Glomerular visceral epithelial cell (primary cell): Measurements from ENCODE around the gene LRRC45.

Source experiments
- DNase-seq: peaks from one replicate; pipeline ENCODE4 v3.0.0-alpha.2; 2016; ENCODE audit errors: extremely low spot score

Gene LRRC45

DNA sequence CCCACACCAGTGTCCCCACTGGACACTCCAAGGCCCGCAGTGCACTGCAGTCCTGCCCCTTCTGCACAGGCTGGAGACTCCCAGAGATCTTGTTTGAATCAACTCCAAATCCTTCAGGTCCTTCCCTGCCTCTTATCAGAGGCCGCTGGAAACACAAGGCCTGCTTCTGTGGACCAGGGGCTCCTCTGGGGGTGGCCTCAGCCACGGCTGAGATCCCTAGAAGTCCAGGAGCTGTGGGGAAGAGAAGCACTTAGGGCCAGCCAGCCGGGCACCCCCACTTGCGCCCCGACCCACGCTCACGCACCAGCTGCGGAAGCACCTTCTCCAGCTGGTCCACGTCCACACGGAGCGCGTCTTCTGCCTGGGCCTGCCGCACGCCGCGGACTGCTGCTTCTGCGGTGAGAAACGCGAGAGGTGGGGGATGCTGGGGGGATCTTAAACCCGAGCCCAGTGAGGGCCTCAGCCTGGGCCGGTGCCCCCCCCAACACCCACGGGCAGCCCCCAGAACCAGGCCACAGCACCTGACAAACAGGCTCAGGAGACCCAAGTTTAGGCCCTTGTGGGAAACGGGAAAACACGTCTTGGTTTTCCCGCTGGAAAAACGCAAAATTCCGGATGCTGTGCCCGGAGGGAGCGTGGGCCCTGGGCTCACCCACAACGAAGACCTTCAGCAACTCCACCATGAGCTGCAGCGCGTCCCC is 4.0 kb upstream of the LRRC45 start:
- DNase-seq, result no peak

DNA sequence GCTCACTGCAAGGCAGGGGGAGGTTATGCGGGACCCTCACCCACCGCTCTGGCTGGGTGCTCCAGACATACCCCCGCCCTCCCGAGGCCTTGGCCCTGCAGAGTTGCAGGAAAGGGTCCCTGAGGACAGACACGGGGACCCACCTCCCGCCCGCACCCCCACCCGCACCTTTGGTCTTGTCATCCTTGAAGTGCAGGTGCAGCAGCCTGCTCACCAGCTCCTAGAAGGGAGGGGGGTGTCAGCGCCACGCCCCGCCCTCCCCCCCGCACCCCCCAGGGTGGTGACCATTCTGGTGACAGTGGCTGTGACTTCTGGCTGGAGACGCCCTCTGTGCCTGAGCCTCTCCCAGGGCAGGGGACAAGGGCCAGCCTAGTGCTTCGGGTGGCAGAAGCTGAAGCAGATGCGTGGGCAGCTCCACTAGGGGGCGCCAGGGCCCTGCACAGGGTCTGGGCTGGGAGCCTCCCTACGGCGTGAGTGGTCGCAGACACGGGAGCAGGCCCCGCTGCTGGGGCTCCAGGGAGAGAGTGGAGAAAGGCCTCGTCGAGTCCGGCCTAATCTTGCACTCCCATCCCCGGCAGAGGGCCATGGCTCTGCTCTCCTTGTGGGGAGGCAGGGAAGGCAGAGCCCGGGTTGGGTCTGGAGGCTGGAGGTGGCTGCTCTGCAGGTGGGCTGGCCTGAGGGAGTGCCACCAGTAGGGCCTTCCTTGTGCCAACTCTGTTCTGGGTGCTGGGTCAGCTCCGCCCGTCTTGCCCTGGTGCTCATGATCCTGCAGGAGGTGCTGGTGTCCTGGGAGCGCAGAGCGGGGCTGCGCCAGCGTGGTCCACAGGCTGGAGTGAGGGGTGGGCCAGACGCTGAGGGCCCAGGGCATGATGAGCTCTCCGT is 3.2 kb upstream of the LRRC45 start:
- peak; percentile 32 for DNase-seq

DNA sequence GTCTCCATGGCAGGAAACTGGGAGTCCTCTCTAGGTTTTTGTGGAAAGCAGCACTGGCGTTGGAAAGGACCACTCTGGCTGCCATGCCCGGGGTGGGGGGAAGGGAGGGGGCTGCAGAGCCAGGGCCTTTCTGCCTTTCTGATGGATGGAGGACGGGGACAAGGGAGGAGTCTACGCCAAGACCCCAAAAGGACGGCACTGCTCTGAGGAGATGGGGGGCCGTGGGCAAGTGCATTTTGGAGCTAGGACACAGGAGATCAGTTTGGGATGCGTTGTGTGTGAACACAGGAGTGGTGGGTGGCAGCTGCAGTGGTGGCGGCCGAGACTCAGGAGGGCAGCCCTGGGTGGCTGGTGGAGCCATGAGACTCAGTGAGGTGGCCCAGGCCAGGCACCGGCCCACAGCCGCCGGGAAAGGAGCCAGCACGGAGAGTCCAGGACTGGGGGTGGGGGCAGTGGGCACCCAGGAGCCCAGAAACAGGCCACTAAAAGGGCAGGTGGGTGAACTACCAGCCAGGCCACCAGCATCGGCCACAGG is 2.5 kb upstream of the LRRC45 start:
- no peak for DNase-seq

DNA sequence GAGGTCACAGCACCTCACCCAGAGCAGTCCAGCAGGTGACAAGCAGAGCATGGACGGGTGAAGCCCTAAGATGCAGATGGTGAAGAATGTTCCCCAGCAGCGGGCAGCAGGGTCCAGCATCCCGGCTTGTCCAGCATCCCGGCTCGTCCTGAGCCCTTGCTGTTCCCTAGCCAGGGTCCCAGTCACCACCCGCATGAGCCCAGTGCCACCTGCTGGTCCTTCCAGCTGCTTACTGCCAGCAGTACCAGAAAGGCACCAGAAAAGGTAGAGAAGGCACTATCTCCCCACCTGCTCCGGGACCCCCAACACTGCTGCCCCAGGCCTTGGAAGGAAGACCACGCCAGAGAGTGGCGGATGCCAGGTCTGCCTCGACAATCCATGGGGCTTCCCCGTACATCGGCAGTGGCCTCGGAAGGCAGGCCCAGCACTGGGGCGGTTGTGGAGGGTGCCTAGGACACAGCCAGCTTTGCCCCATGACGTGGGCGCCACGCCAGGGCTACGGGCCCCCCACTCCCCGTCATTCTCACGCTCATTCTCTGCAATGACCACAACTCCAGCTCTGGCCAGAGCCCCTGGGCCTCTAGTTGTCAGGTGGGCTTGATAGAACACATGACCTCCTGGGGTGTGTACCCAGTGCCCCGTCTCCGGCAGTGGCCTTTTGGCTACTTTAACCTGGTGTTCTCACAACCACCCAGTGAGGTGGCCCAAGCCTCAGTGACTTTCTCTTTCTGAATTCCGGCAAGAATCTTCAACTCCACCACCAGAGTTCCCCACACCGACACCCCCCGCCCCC is 1.8 kb upstream of the LRRC45 start:
- DNase-seq, result peak; percentile 84

DNA sequence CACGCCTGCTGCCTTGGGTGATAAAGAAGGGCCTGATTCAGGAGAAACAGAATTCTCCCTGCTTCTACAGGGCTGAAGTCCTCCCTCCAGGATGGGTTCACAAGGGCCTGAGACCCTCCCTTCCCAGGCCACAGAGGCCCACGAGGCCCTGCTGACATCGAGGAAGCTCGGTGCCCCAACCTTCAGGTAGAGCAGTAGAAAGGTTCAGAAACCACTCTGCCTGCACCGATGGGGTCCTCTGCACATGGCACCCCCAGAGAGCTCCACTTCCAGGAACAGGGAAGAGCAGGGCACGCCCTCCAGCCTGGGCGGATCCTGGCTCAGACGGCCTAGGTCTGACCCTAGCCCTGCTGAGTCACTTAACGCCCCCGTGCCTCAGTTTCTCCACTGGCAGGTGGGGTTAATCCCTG is 1.2 kb upstream of the LRRC45 start:
- no peak for DNase-seq

DNA sequence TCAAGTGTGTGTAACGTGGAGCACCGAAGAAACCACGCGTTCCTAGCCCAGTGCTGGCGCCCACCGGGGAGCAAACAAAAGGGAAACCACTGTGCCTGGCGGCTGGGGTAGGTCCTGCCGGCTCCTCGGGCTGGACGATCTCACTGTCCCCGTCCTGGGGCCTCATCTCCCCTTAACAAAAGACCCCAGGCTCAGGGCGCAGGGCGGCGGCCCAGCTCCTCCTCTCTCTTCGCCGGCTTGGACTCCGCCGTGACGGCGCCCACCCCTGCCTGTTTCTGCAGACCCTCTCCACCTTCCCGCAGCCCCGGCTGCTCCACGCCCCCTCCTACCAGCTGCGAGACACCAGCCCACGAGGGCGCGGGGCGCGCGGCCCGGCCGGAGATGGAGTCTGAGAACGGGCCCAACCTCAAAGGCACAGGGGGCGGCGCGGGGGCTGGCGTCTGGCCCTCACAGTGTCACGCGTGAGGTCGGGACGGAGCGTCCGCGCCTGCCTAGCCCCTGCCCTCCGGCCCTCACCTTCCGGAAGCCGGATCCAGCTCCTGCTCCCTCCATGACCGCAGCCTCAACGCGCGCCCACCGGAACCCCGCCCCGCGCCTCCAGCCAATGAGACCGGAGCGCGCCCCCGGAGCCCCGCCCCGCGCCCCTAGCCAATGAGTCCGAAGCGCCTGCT is 660 bp upstream of the LRRC45 start, which contains the start of gene CENPX:
CENPX (minus strand) TSS at position 569 of the 671 bp plus-strand sequence; CDS start at position 552, 17 bp downstream.
- no peak for DNase-seq

DNA sequence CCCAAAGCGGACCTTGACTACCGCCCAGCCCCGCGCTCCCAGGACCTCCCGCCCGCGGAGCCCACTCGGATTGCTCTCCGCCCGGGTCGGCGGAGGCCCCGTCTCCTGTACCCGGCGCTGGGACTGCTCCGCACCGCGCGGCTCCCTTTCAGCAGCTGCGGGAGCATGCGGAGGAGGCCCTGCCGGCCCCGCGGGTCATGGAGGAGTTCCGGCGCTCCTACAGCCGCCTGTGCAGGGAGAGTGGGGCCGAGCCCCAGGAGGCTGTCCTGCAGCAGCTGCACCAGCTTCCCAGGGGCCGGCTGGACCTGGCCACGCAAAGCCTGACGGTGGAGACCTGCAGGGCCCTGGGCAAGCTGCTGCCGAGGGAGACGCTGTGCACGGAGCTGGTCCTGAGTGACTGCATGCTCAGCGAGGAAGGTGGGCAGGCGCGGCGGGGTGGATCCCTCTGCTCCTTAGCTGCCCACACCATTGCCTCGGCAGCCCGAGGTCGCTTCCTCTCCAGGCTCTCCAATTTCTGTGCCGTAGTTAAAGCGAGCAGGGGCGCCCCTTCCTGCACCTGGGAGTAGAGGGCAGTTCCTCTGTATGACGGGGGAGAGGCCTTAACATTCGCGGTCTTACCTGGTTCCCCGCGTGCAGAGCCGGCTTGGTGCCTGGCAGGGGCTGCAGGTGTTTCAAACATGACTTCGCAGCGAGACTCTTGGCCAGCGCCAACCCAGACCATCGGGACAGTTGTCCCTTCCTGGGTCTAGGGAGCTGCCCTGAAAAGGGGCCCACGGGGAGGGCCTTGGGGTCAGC is 539 bp downstream of the LRRC45 start:
- DNase-seq, result peak; percentile 46

DNA sequence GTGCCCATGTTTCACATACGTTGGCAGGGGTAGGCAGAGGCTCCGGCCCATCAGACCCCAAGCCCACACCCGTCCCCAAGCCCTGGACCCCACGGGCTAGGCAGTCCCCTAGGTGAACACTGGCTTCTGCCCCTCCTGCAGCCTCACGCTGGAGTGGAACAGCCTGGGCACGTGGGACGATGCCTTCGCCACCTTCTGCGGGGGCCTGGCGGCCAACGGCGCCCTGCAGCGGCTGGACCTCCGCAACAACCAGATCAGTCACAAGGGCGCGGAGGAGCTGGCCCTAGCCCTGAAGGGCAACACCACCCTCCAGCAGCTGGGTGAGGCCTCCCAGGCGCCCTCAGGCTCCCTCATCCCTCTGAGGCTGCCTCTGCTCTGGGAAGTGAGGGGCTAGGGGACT is 1.8 kb downstream of the LRRC45 start:
- no peak for DNase-seq

DNA sequence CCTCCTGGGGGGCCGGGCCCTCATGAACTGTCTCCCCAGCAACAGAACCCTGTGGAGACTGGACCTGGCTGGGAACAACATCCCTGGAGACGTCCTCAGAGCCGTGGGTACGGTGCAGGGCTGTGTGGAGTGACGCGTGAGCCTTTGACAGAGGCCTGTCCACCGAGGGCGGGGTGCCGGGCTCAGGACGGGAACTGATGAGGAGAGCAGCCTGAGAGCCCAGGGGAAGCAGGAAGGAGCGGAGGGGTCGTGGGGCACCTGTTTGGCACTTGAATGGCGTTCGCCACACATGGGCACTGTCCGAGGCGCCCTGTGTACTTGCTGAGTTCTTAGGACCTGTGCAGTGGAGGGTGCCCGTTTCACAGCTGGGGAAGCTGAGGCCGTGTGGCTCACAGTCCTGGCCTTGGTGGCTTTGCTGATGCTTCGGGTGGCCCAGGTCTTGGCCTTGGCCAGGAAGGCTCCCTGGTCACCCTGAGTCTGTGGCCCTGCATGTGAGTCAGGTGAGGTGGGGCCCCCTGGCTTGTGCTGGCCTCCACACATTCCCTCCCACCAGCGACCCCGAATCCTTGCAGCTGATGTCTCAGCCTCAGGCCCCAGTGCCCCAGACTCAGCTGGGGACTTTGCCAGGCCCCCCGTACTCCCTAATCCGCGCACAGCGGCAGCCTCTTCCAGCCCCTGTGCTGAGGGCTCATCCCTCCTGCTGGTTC is 2.4 kb downstream of the LRRC45 start:
- no peak for DNase-seq

DNA sequence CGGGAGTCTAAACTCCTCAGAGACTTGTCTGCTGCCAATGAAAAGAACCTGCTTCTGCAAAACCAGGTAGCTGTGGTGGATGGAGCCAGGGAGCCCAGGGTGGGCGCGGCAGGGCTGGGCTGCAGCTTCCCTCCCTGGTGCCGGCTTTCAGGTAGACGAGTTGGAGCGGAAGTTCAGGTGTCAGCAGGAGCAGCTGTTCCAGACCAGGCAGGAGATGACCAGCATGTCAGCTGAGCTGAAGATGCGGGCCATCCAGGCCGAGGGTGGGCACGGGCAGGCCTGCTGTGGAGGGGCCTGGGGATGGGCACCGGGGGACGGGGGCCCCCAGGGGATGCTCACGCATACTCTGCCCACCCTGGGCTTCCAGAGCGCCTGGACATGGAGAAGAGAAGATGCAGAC is 5.1 kb downstream of the LRRC45 start:
- DNase-seq, result no peak

DNA sequence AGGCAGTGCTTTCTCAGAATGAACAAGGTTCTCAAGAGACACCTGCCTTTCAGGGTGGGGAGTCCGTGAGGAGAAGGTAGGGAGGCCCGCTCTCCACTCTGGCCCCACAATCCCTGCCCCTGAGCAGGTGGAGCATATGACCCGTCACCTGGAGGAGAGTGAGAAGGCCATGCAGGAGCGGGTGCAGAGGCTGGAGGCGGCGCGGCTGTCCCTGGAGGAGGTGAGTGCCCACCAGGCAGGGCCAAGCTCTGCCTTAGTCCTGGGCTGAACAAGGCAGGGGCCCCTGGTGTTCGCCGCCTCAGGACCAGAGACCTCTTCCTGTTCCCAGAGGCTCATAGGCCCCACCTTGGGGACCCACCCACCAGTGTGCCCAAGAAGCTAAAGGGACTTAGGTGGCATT is 5.9 kb downstream of the LRRC45 start:
- no peak for DNase-seq

DNA sequence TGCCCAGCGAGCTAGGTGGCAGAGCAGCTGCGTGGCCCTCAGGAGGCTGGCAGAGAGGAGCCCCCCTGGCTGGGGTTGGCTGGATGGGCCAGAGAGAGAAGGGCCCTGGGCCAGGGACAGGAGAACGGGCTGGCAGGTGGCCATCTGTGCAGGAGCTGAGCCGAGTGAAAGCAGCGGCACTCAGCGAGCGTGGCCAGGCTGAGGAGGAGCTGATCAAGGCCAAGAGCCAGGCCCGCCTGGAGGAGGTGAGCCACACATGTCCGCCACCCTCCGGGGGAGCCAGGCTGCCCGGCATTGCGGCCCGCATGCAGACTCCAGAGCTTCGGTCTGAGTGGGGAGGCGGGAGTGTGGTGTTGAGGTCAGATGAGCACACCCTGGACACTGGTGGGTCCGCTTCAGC is 6.3 kb downstream of the LRRC45 start:
- DNase-seq, result no peak

DNA sequence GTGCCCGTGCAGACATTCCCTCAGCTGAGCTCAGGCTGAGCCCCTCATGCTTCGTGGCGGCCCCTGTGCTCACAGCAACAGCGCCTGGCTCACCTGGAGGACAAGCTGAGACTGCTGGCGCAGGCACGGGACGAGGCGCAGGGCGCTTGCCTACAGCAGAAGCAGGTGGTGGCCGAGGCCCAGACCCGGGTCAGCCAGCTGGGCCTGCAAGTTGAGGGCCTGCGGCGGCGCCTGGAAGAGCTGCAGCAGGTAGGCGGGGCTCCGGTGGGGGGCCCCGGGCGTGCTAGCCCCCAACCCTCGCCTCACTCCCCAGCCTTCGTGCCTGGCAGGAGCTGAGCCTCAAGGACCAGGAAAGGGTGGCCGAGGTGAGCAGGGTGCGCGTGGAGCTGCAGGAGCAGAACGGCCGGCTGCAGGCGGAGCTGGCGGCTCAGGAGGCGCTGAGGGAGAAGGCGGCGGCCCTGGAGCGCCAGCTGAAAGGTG is 6.9 kb downstream of the LRRC45 start:
- no peak for DNase-seq

DNA sequence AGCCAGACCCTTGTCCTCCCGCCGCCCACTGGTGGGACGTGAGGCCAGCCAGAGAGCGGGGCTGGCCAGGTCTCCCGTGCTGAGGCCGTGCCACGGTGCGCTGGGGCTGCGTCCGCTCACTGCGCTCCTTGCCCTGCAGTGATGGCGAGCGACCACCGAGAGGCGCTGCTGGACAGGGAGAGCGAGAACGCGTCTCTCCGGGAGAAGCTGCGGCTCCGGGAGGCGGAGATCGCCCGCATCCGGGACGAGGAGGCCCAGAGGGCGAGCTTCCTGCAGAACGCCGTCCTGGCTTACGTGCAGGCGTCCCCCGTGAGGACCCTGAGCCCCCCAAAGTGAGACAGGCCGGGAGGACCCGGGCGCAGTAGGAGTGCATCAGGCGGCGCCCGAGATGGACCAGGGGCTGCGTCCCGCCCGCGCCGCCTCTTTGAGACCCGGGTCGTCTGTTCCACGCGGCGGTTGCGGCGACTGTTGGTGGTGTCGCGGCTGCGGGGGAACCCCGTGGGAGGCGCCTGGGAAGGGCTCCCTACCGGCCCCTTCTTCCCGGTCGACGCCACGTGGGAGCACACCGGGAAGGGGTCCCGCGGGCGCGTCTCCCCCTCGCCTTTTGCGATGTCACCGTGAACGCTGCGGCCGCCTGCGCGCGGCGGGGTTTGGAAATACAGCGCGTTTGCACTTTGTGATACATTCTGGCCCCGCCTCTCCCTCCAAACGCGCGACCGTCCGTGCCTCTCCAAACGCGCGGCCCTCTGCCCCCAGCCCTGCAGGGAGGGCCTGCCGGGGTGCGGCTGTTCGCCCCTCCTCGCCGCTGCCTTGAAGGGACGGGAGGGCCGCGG is 7.6 kb downstream of the LRRC45 start:
- DNase-seq, result peak; percentile 67

DNA sequence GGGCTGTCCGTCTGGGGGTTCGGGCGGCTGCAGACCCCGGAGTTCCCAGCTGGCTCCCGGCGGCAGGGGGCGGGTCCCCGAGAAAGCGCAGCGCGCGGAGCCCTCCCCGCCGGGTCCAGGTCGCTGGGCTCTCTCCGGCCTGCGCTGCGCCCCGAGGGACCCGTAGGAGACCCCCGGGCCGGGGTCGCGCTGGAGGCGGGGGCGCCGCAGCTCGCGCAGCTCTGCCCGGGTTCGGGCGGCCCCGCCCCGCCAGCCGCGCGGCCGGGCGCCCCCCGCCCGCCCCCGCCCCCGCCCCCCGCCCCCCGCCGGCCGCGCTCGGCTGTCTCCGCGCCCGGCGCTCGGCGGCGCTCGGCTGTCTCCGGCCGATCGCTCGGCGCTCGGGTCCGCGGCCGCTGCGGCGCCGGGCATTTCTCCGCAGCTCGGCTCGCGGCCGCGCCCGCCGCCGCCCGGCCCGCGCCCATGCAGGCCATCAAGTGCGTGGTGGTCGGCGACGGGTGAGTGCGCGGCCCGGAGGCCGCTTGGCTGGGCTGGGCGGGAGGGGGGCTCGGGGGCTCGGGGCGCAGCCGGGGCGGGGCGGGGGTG is 8.3 kb downstream of the LRRC45 start, which contains the start of gene RAC3:
RAC3 (plus strand) TSS at position 376 of the 582 bp plus-strand sequence; CDS start at position 460, 84 bp downstream.
- DNase-seq, result peak; percentile 47

DNA sequence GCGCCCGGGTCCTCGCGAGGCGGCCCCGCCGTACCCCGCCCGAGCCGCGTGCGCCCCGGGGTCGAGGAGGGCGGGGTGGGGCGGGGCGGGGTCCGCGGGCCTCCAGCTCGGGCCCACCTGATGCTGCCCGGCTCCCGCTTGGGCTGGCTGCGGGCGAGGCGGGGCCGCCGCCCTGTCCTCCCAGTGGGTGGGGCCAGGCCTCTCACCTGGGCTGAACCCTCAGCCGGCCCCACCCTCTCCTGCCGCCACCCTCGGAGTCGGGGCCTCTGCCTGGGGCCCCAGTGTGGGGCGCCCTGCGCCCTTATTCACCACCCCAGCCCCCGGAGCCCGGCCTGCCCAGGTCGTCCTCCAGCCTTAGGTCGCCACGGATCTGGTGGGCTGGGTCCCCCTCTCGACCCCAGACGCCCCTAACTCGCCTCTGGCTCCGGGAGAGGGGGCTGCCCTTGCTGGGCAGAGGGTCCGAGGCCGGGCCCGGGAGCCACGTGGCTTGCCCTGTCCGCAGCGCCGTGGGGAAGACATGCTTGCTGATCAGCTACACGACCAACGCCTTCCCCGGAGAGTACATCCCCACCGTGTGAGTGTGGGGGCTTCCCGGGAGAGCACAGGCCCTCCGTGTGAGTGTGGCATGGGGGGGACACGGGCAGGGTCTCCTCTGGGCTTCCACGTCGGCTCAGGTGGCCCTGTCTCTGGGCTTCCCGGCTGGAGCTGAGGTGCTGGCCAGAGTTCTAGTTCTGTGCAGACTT is 9.0 kb downstream of the LRRC45 start:
- DNase-seq, result peak; percentile 43

DNA sequence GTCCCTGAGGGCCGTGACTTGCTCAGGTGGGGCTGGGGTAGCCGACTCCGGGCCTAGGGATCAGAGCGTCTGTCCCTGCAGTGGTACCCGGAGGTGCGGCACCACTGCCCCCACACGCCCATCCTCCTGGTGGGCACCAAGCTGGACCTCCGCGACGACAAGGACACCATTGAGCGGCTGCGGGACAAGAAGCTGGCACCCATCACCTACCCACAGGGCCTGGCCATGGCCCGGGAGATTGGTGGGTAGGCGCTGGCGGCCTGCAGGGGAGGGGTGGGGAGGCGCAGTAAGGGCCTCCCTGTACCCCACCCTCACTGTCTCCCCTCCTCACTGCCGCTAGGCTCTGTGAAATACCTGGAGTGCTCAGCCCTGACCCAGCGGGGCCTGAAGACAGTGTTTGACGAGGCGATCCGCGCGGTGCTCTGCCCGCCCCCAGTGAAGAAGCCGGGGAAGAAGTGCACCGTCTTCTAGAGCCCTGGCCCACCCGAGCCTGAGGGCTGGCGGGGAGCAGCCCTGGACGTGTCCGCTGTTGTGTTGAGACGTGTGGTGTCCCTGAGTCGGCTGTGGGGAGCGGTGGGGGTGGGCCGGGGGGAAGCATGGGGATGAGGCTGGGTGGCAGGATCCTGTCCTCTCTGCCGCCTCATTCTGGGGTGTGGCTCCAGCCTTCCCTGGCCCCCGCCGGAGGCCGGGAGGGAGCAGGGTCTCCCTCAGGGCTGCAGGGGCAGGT is 10.4 kb downstream of the LRRC45 start:
- DNase-seq, result no peak
